Activated CD4-positive, alpha-beta memory T cell treated with anti-CD3 and anti-CD28 coated beads, Interleukin-2, amount 10 ng/mL, durations not matched to agents 7 days and 5 days (primary cell): ENCODE results near the gene ZBTB46. TPM values are rescaled to one million over a fixed set of nuclear protein-coding genes. Genes with fewer than 3 reads are reported as not detected.

ENCODE experiments used
- CTCF ChIA-PET: fragments of 350-600 bp; sonication (Branson Sonifier 250); formaldehyde crosslinking; loops from one replicate; lab custom pipeline; 2021; ENCODE audit warnings: antibody characterized with exemption, inconsistent platforms; lab: Charles Lee
- POLR2A ChIA-PET: fragments of 350-600 bp; sonication (Branson Sonifier 250); formaldehyde crosslinking; loops from one replicate; lab custom pipeline; 2021; ENCODE audit warnings: antibody characterized with exemption; lab: Charles Lee
- DNase-seq: peaks from one replicate; pipeline ENCODE4 v3.0.0-alpha.2; 2020
- H3K27ac Mint-ChIP-seq: one replicate; pipeline ENCODE4 v1.8.0; 2021; ENCODE audit warnings: mild to moderate bottlenecking, mixed read lengths
- H3K27me3 Mint-ChIP-seq: one replicate; pipeline ENCODE4 v1.8.0; 2021; ENCODE audit warnings: mixed read lengths
- H3K36me3 Mint-ChIP-seq: one replicate; pipeline ENCODE4 v1.8.0; 2021; ENCODE audit warnings: low read depth, mixed read lengths
- H3K4me1 Mint-ChIP-seq: one replicate; pipeline ENCODE4 v1.8.0; 2021; ENCODE audit warnings: mixed read lengths
- H3K4me3 Mint-ChIP-seq: one replicate; pipeline ENCODE4 v1.8.0; 2021; ENCODE audit warnings: mild to moderate bottlenecking, mixed read lengths
- H3K9me3 Mint-ChIP-seq: one replicate; pipeline ENCODE4 v1.8.0; 2021; ENCODE audit warnings: mixed read lengths
- total RNA-seq, 2 experiments: library from RNA; stranded (reverse); gene quantifications; one replicate each; pipeline ENCODE4 v1.2.3, GENCODE V29; 2021

ZBTB46 gene
- total RNA-seq, 2 experiments from 2014 or later = 0.53 to 0.65 TPM

GRCh38 chr20:63863798-63864544, 32.9 kb upstream of the ZBTB46 start:
- peaks cover 26% of the 10 kb centered on the region for H3K36me3 Mint-ChIP-seq
- peak overlapping the region; percentile 88 for H3K27ac Mint-ChIP-seq
- ChIA-PET CTCF (interaction anchor here (0.5 to 3.8 kb wide), 15 partner anchors 9 to 368 kb away, joined by 3 to 29 read pairs (median 5); partner anchors contain the start of genes ARFRP1, DNAJC5, HELZ2 and PTK6), POLR2A (interaction anchor here (0.9 to 3.3 kb wide), 18 partner anchors 11 to 327 kb away, joined by 3 to 35 read pairs (median 8); partner anchors contain the start of genes ARFRP1, DNAJC5, GMEB2 and LIME1)
- H3K4me3 Mint-ChIP-seq = peak overlapping the region; percentile 83
- H3K9me3 Mint-ChIP-seq = no peaks in the 10 kb centered on the region
- H3K4me1 Mint-ChIP-seq = peaks cover 41% of the 10 kb centered on the region
- no peaks in the 10 kb centered on the region for H3K27me3 Mint-ChIP-seq
- peak; percentile 87 for DNase-seq

- Mint-ChIP-seq H3K4me3 (peak overlapping the region; percentile 83), H3K27ac (peak overlapping the region; percentile 88), H3K27me3 (no peaks in the 10 kb centered on the region), H3K36me3 (peaks cover 22% of the 10 kb centered on the region), H3K9me3 (no peaks in the 10 kb centered on the region), H3K4me1 (peaks cover 43% of the 10 kb centered on the region)
- no peak for DNase-seq
- CTCF ChIA-PET = interaction anchor here (0.5 to 3.8 kb wide), 11 partner anchors 10 to 367 kb away, joined by 3 to 29 read pairs (median 5); partner anchors contain the start of genes ARFRP1, DNAJC5, PTK6 and UCKL1
- POLR2A ChIA-PET = interaction anchor here (0.9 to 3.3 kb wide), 13 partner anchors 11 to 326 kb away, joined by 3 to 35 read pairs (median 14); partner anchors contain the start of genes ARFRP1, DNAJC5, GMEB2 and LIME1
Observed at GRCh38 chr20:63863021-63863797, 32.1 kb upstream of the ZBTB46 start.

- Mint-ChIP-seq H3K27ac (no peak overlapping the region), H3K36me3 (peaks cover 19% of the 10 kb centered on the region), H3K27me3 (no peaks in the 10 kb centered on the region), H3K9me3 (no peaks in the 10 kb centered on the region), H3K4me1 (peaks cover 41% of the 10 kb centered on the region), H3K4me3 (no peak overlapping the region)
- no peak for DNase-seq
- CTCF ChIA-PET = interaction anchor here (3.8 kb wide), 1 partner anchor 324 kb away, joined by 24 read pairs; the partner anchor contains the start of gene PTK6
- POLR2A ChIA-PET = interaction anchor here (1.3 kb wide), 1 partner anchor 33 kb away, joined by 3 read pairs; no protein-coding TSS in a partner anchor
Observed at GRCh38 chr20:63861981-63862901, 31.2 kb upstream of the ZBTB46 start.

- CTCF ChIA-PET = no interaction called here
- H3K27me3 Mint-ChIP-seq = no peaks in the 10 kb centered on the region
- POLR2A ChIA-PET = interaction anchor here (1.3 kb wide), 1 partner anchor 34 kb away, joined by 3 read pairs; no protein-coding TSS in a partner anchor
- H3K4me1 Mint-ChIP-seq = peaks cover 39% of the 10 kb centered on the region
- no peak within 1 kb of the TSS for H3K27ac Mint-ChIP-seq
- H3K36me3 Mint-ChIP-seq = peaks cover 19% of the 10 kb centered on the region
- H3K4me3 Mint-ChIP-seq = no peak within 1 kb of the TSS
- no peaks in the 10 kb centered on the region for H3K9me3 Mint-ChIP-seq
- DNase-seq = no peak
Observed at GRCh38 chr20:63861365-63861934, 30.4 kb upstream of the ZBTB46 start, which contains the start of gene ABHD16B. Gene ABHD16B, plus strand, starts transcription at chr20:63861498. Its CDS starts 43 bp downstream, at chr20:63861541.

- Mint-ChIP-seq H3K9me3 (no peaks in the 10 kb centered on the region), H3K4me1 (peaks cover 31% of the 10 kb centered on the region), H3K27ac (no peak overlapping the region), H3K36me3 (peaks cover 19% of the 10 kb centered on the region), H3K27me3 (no peaks in the 10 kb centered on the region), H3K4me3 (no peak overlapping the region)
- ChIA-PET POLR2A (no interaction called here), CTCF (no interaction called here)
- no peak for DNase-seq
Observed at GRCh38 chr20:63860325-63861051, 29.4 kb upstream of the ZBTB46 start.

- CTCF ChIA-PET = no interaction called here
- Mint-ChIP-seq H3K36me3 (peaks cover 19% of the 10 kb centered on the region), H3K4me1 (peaks cover 29% of the 10 kb centered on the region), H3K27ac (no peak overlapping the region), H3K27me3 (no peaks in the 10 kb centered on the region), H3K4me3 (no peak overlapping the region), H3K9me3 (no peaks in the 10 kb centered on the region)
- no peak for DNase-seq
- POLR2A ChIA-PET = no interaction called here
Observed at GRCh38 chr20:63859166-63859699, 28.2 kb upstream of the ZBTB46 start.

GRCh38 chr20:63858393-63859165, 27.5 kb upstream of the ZBTB46 start:
- Mint-ChIP-seq H3K9me3 (no peaks in the 10 kb centered on the region), H3K4me1 (peaks cover 23% of the 10 kb centered on the region), H3K36me3 (peaks cover 14% of the 10 kb centered on the region), H3K4me3 (no peak overlapping the region), H3K27me3 (no peaks in the 10 kb centered on the region), H3K27ac (no peak overlapping the region)
- DNase-seq = no peak
- ChIA-PET POLR2A (interaction anchor here (1.1 to 1.3 kb wide), 2 partner anchors 11 to 75 kb away, joined by 3 to 4 read pairs; no protein-coding TSS in a partner anchor), CTCF (no interaction called here)

- Mint-ChIP-seq H3K9me3 (no peaks in the 10 kb centered on the region), H3K4me3 (no peak overlapping the region), H3K4me1 (peaks cover 16% of the 10 kb centered on the region), H3K36me3 (peaks cover 7% of the 10 kb centered on the region), H3K27ac (no peak overlapping the region), H3K27me3 (no peaks in the 10 kb centered on the region)
- DNase-seq = no peak
- CTCF ChIA-PET = no interaction called here
- POLR2A ChIA-PET = interaction anchor here (1.1 to 1.3 kb wide), 2 partner anchors 10 to 74 kb away, joined by 3 to 4 read pairs; no protein-coding TSS in a partner anchor
Observed at GRCh38 chr20:63857764-63858392, 26.8 kb upstream of the ZBTB46 start.

GRCh38 chr20:63856098-63856511, 25.0 kb upstream of the ZBTB46 start:
- Mint-ChIP-seq H3K36me3 (peaks cover 7% of the 10 kb centered on the region), H3K4me1 (peaks cover 20% of the 10 kb centered on the region), H3K27me3 (peaks cover 7% of the 10 kb centered on the region), H3K4me3 (no peak overlapping the region), H3K27ac (no peak overlapping the region), H3K9me3 (no peaks in the 10 kb centered on the region)
- ChIA-PET CTCF (no interaction called here), POLR2A (no interaction called here)
- no peak for DNase-seq
